Heart right ventricle (tissue), 16 donors: Measurements from ENCODE around the gene AZU1. TPM values are rescaled to one million over a fixed set of nuclear protein-coding genes. Genes with fewer than 3 reads are reported as not detected.

Experiments used
- ATAC-seq, 8 donors: fragments of 200-7000 bp; cut with Tn5 transposase; one replicate each; pipeline ENCODE4 v1.9.1; 2020; ENCODE audit warnings: mild to moderate bottlenecking in 8 of 8, moderate library complexity in 8 of 8, moderate number of reproducible peaks in 1 of 8
- DNase-seq, 2 donors: peaks; one replicate each; pipeline ENCODE4 v3.0.0-alpha.2; 2020
- H3K27ac ChIP-seq, 10 donors: fragments of 200-600 bp; sonication (generic) in 2 of 10; one replicate each; pipeline versions ENCODE4 v1.5.0 to v1.8.0; 2020 to 2022; ENCODE audit warnings: mild to moderate bottlenecking in 3 of 10
- H3K27me3 ChIP-seq, 7 donors: fragments of 200-600 bp; one replicate each; pipeline ENCODE4 v1.8.0; 2021 to 2022; ENCODE audit warnings: mild to moderate bottlenecking in 2 of 7
- H3K36me3 ChIP-seq, 9 donors: fragments of 200-600 bp; sonication (generic) in 1 of 9; one replicate each; pipeline versions ENCODE4 v1.5.0 to v1.8.0; 2020 to 2022; ENCODE audit warnings: mild to moderate bottlenecking in 2 of 9
- H3K4me1 ChIP-seq, 9 donors: fragments of 200-600 bp; sonication (generic) in 1 of 9; one replicate each; pipeline versions ENCODE4 v1.5.0 to v1.8.0; 2020 to 2022; ENCODE audit warnings: mild to moderate bottlenecking in 4 of 9
- H3K4me3 ChIP-seq, 10 donors: fragments of 200-600 bp; sonication (generic) in 2 of 10; one replicate each; pipeline versions ENCODE4 v1.5.0 to v1.8.0; 2020 to 2022; ENCODE audit warnings: mild to moderate bottlenecking in 7 of 10, moderate library complexity in 2 of 10
- H3K9me3 ChIP-seq, 11 donors: fragments of 200-600 bp in 10 of 11; sonication (generic) in 2 of 11; one replicate each; pipeline versions ENCODE4 v1.5.0 to v1.8.0; 2013 to 2022; ENCODE audit warnings: mild to moderate bottlenecking in 2 of 11, control low read depth in 1 of 11, moderate library complexity in 1 of 11
- CTCF ChIP-seq, 9 donors: fragments of 200-600 bp; sonication (generic) in 2 of 9; IDR thresholded peaks; one replicate each; pipeline versions ENCODE4 v1.5.0 to v1.8.0; 2021 to 2022; ENCODE audit warnings: antibody characterized with exemption in 9 of 9, mild to moderate bottlenecking in 5 of 9, moderate library complexity in 1 of 9
- WGBS, 2 donors: extraction: QIAGEN DNeasy Blood & Tissue Kit; methylation state at CpG; one replicate each; pipeline ENCODE4 v1.1.7; 2013; ENCODE audit warnings: inconsistent platforms in 1 of 2; 5-methylcytosine and 5-hydroxymethylcytosine counted together
- intact Hi-C, 10 donors: fragments of 100-400 bp; cut with DNase I; formaldehyde crosslinking; loops; one replicate each; pipeline versions ENCODE4 v1.11.1 to v1.14.2; 2022
- microRNA-seq, 2 donors: library from miRNA; unstranded; fragments of <30 nt; microRNA quantifications; one replicate each; pipeline ENCODE4 v1.2.0, GENCODE V29; 2021
- polyA plus RNA-seq, 2 donors: library from polyadenylated mRNA; stranded (reverse); fragments of 200-250 nt; gene quantifications; one replicate each; pipeline ENCODE4 v1.2.3, GENCODE V29; 2013
- total RNA-seq, 10 donors: library from RNA; stranded (reverse); fragmentation: NEBNext Ultra II Directional in 3 of 10; extraction: Animal tissue kit (Norgen Biotek cat#: 25700) in 3 of 10; gene quantifications; one replicate each; pipeline versions ENCODE4 v1.2.1 to v1.2.4, GENCODE V29; 2021 to 2023
- donor health status: Arrhythmogenic right ventricular cardiomyopathy.
- donor health status: ischemic (EF 13 %, LVEDD 7.1; RV severe dilation, severe dysfunction).
- donor health status: healthy with polysubstance abuse.
- donor health status: DM: no; HTN: yes; CAD: no.
- donor health status: DM: no; HTN: no; CAD: no.
- donor health status: ischemic (EF 25% LVEDD 6.9; RV normal size, moderate dysfunction).
- donor health status: ischemic (EF 25% LVEDD 5.7; RV mildly dilated, moderate dysfunction).
- donor health status: healthy.
- donor health status: DM: yes; HTN: yes; CAD: no.
- donor health status: Ischemic cardiomyopathy.
- donor health status: ischemic (EF 35%, LVEDD 5.7; RV mildly dilated, moderate dysfunction).
- donor health status: nonischemic (EF 11% LVEDD 7.7; RV severe dilation, severe dysfunction).
- donor health status: DM: yes; HTN: yes; CAD: no.
- donor health status: PGD.
- donor health status: ischemic (EF 29% LVEDD 5.4; RV normal size, mild dysfunction).
- donor health status: nonischemic (EF 23%, LVEDD 6.1; RV moderate dilation, normal function).

AZU1 gene
- total and polyA plus RNA-seq, 12 donors = 0.06 to 1.7 TPM; not detected in 10

GRCh38 chr19:879711-880438 lies 52.2 kb downstream of the AZU1 start:
- Histone ChIP-seq H3K4me3 (no peak overlapping the region), H3K36me3 (peaks cover 0 to 74% (median 28%) of the 10 kb centered on the region in 9 donors), H3K27me3 (no peaks in the 10 kb centered on the region), H3K27ac (no peak overlapping the region), H3K4me1 (no peaks in the 10 kb centered on the region), H3K9me3 (no peaks in the 10 kb centered on the region)
- TF ChIP-seq CTCF (IDR thresholded peaks at IDR 0.05) = no peak
- ATAC-seq (no peak), DNase-seq (no peak)
- WGBS, 2 donors = 90 to 91% methylated on average over 37 of the region's 37 CpGs
- intact Hi-C loops = no loop called here

Small RNA genes lying within 50 kb of the gene (microRNA-seq; reads per million reads assigned to microRNA genes)
- gene MIR3187 (0.60 to 1.0 reads per million in 2 donors), gene MIR4745 (0.51 to 0.60 reads per million in 2 donors)

Other genes starting within 250 kb of the AZU1 start
- gene HCN2, start 238.0 kb upstream of the AZU1 start, total RNA-seq = 10 to 100 TPM in 1 of 10 donors, 1 to 10 TPM in 9; 1.9 to 10.7 (median 5.1) TPM
- gene HCN2, start 238.0 kb upstream of the AZU1 start, polyA plus RNA-seq = 1 to 10 TPM in 1 of 2 donors, under 1 TPM in 1; 0.90 to 4.7 TPM
- 10 to 100 TPM; 37.2 to 61.7 (median 45.3) TPM for gene POLRMT, start 194.3 kb upstream of the AZU1 start, total RNA-seq
- 100 to 1,000 TPM in 1 of 2 donors, 10 to 100 TPM in 1; 43.2 to 159 TPM for gene POLRMT, start 194.3 kb upstream of the AZU1 start, polyA plus RNA-seq
- gene FGF22, start 188.0 kb upstream of the AZU1 start, total RNA-seq = under 1 TPM in 5 of 10 donors, not detected in 5; 0.20 to 0.36 (median 0.30) TPM
- under 1 TPM; 0.16 to 0.44 TPM for gene FGF22, start 188.0 kb upstream of the AZU1 start, polyA plus RNA-seq
- 10 to 100 TPM; 20.3 to 43.6 (median 22.5) TPM for gene RNF126, start 164.6 kb upstream of the AZU1 start, total RNA-seq
- gene RNF126, start 164.6 kb upstream of the AZU1 start, polyA plus RNA-seq = 10 to 100 TPM; 27.1 to 46.1 TPM
- gene FSTL3, start 151.4 kb upstream of the AZU1 start, total RNA-seq = 100 to 1,000 TPM in 3 of 10 donors, 10 to 100 TPM in 7; 33.4 to 153 (median 77.3) TPM
- 100 to 1,000 TPM; 118 to 279 TPM for gene FSTL3, start 151.4 kb upstream of the AZU1 start, polyA plus RNA-seq
- gene PRSS57, start 132.4 kb upstream of the AZU1 start, total RNA-seq = not detected
- gene PRSS57, start 132.4 kb upstream of the AZU1 start, polyA plus RNA-seq = under 1 TPM in 1 of 2 donors, not detected in 1; 0.06 TPM
- gene PALM, start 118.9 kb upstream of the AZU1 start, total RNA-seq = 10 to 100 TPM; 12.5 to 33.0 (median 17.7) TPM
- gene PALM, start 118.9 kb upstream of the AZU1 start, polyA plus RNA-seq = 10 to 100 TPM; 18.9 to 36.7 TPM
- not detected for gene MISP, start 76.7 kb upstream of the AZU1 start, total RNA-seq
- under 1 TPM in 1 of 2 donors, not detected in 1; 0.01 TPM for gene MISP, start 76.7 kb upstream of the AZU1 start, polyA plus RNA-seq
- gene PTBP1, start 30.4 kb upstream of the AZU1 start, total RNA-seq = 100 to 1,000 TPM in 1 of 10 donors, 10 to 100 TPM in 9; 46.2 to 106 (median 56.8) TPM
- gene PTBP1, start 30.4 kb upstream of the AZU1 start, polyA plus RNA-seq = 10 to 100 TPM; 48.2 to 74.3 TPM
- gene PLPPR3, start 5.9 kb upstream of the AZU1 start, total RNA-seq = not detected
- gene PLPPR3, start 5.9 kb upstream of the AZU1 start, polyA plus RNA-seq = not detected
- gene PRTN3, start 13.2 kb downstream of the AZU1 start, total RNA-seq = not detected
- gene PRTN3, start 13.2 kb downstream of the AZU1 start, polyA plus RNA-seq = under 1 TPM in 1 of 2 donors, not detected in 1; 0.12 TPM
- gene ELANE, start 24.5 kb downstream of the AZU1 start, total RNA-seq = 1 to 10 TPM in 3 of 10 donors, under 1 TPM in 4, not detected in 3; 0.26 to 2.8 (median 0.76) TPM
- 1 to 10 TPM; 3.0 to 5.4 TPM for gene ELANE, start 24.5 kb downstream of the AZU1 start, polyA plus RNA-seq
- 100 to 1,000 TPM in 4 of 10 donors, 10 to 100 TPM in 6; 21.1 to 326 (median 72.5) TPM for gene CFD, start 31.8 kb downstream of the AZU1 start, total RNA-seq
- 100 to 1,000 TPM; 567 to 583 TPM for gene CFD, start 31.8 kb downstream of the AZU1 start, polyA plus RNA-seq
- gene MED16, start 65.3 kb downstream of the AZU1 start, total RNA-seq = 10 to 100 TPM; 17.6 to 37.4 (median 26.2) TPM
- gene MED16, start 65.3 kb downstream of the AZU1 start, polyA plus RNA-seq = 10 to 100 TPM; 31.0 to 42.9 TPM
- not detected for gene RNU6-9, start 65.6 kb downstream of the AZU1 start, total RNA-seq
- gene RNU6-9, start 65.6 kb downstream of the AZU1 start, polyA plus RNA-seq = not detected
- gene R3HDM4, start 85.4 kb downstream of the AZU1 start, total RNA-seq = 10 to 100 TPM; 16.3 to 30.6 (median 19.9) TPM
- 10 to 100 TPM; 34.5 to 49.8 TPM for gene R3HDM4, start 85.4 kb downstream of the AZU1 start, polyA plus RNA-seq
- gene KISS1R, start 89.5 kb downstream of the AZU1 start, total RNA-seq = not detected
- gene KISS1R, start 89.5 kb downstream of the AZU1 start, polyA plus RNA-seq = not detected
- gene ARID3A, start 98.2 kb downstream of the AZU1 start, total RNA-seq = 10 to 100 TPM in 1 of 10 donors, 1 to 10 TPM in 9; 3.0 to 11.7 (median 5.3) TPM
- 1 to 10 TPM; 3.7 to 4.2 TPM for gene ARID3A, start 98.2 kb downstream of the AZU1 start, polyA plus RNA-seq
- 10 to 100 TPM; 17.3 to 25.0 (median 20.3) TPM for gene WDR18, start 156.5 kb downstream of the AZU1 start, total RNA-seq
- gene WDR18, start 156.5 kb downstream of the AZU1 start, polyA plus RNA-seq = 10 to 100 TPM; 44.0 to 66.4 TPM
- gene GRIN3B, start 172.6 kb downstream of the AZU1 start, total RNA-seq = under 1 TPM in 3 of 10 donors, not detected in 7; 0.08 to 0.10 (median 0.09) TPM
- under 1 TPM in 1 of 2 donors, not detected in 1; 0.01 TPM for gene GRIN3B, start 172.6 kb downstream of the AZU1 start, polyA plus RNA-seq
- gene TMEM259, start 193.3 kb downstream of the AZU1 start, total RNA-seq = 100 to 1,000 TPM in 8 of 10 donors, 10 to 100 TPM in 2; 94.3 to 141 (median 111) TPM
- gene TMEM259, start 193.3 kb downstream of the AZU1 start, polyA plus RNA-seq = 100 to 1,000 TPM; 144 to 289 TPM
- not detected for gene RNU6-2, start 193.7 kb downstream of the AZU1 start, total RNA-seq
- not detected for gene RNU6-2, start 193.7 kb downstream of the AZU1 start, polyA plus RNA-seq
- 100 to 1,000 TPM in 2 of 10 donors, 10 to 100 TPM in 8; 33.0 to 117 (median 63.5) TPM for gene CNN2, start 198.8 kb downstream of the AZU1 start, total RNA-seq
- 10 to 100 TPM; 49.0 to 61.2 TPM for gene CNN2, start 198.8 kb downstream of the AZU1 start, polyA plus RNA-seq
- 10 to 100 TPM in 1 of 10 donors, 1 to 10 TPM in 9; 4.3 to 18.1 (median 5.6) TPM for gene ABCA7, start 212.3 kb downstream of the AZU1 start, total RNA-seq
- 10 to 100 TPM in 1 of 2 donors, 1 to 10 TPM in 1; 2.7 to 23.4 TPM for gene ABCA7, start 212.3 kb downstream of the AZU1 start, polyA plus RNA-seq
- gene ARHGAP45, start 239.3 kb downstream of the AZU1 start, total RNA-seq = 10 to 100 TPM in 1 of 10 donors, 1 to 10 TPM in 9; 1.9 to 27.4 (median 4.1) TPM
- gene ARHGAP45, start 239.3 kb downstream of the AZU1 start, polyA plus RNA-seq = 1 to 10 TPM; 4.4 to 8.6 TPM